ENCODE results near the gene HIGD1C. TPM values are rescaled to one million over a fixed set of nuclear protein-coding genes. Genes with fewer than 3 reads are reported as not detected.

Gene HIGD1C
- total and polyA plus RNA-seq, 2 of the 8 experiments (the other 6 are each of a cell fraction or from before 2014, with no cell fraction given), result not detected

DNA sequence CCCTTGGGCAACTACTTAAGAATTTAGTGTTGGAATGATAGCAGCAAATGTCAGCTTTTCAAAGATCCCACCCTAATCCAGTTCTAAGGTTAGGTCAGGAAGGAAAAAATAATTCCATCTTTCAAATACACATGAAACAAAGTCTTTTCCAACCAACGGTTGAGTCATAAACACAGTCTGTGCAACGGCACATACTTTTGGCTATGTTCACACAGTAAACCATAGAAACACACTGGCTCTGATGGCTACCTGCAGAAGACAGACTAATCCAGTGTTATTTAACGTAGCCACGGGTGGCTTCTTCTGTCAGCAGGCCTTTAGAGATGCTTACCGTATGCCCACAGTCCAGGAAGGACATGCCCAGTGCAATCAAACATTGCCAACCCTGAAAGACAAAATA lies 35.7 kb downstream of the HIGD1C start:
- Histone ChIP-seq H3K4me2 (ENCODE audit: insufficient read depth in 1 of 2, low read depth in 2 of 2, low read length in 2 of 2) (no peak overlapping the region), H2BK5ac (ENCODE audit: low read depth, low read length) (no peak overlapping the region), H3K23me2 (ENCODE audit: low read depth, low read length) (no peaks in the 10 kb centered on the region), H2AFZ (ENCODE audit: low read length) (no peak overlapping the region), H3K23ac (ENCODE audit: insufficient read length) (no peak overlapping the region), H3K14ac (ENCODE audit: insufficient read length) (no peak overlapping the region), H3K27ac (ENCODE audit: low read depth, low read length) (no peak overlapping the region), H2BK15ac (ENCODE audit: low read length) (no peak overlapping the region), H3K27me3 (replicated peaks in 1 of 4; ENCODE audit: control insufficient read depth in 3 of 4, extremely low read depth in 1 of 4, insufficient read depth in 3 of 4, low read length in 3 of 4) (no peaks in the 10 kb centered on the region), H3K18ac (ENCODE audit: extremely low read depth, low read length) (no peak overlapping the region), H3K56ac (replicated peaks; ENCODE audit: insufficient read length, low read depth, low read length) (no peak overlapping the region), H4K20me1 (replicated peaks in 1 of 2; ENCODE audit: control insufficient read depth in 1 of 2, insufficient read depth in 2 of 2, low read length in 2 of 2) (peaks cover 0 to 2% of the 10 kb centered on the region in 2 experiments), H3K4me1 (replicated peaks in 1 of 4; ENCODE audit: control insufficient read depth in 3 of 4, insufficient read depth in 4 of 4, low read length in 3 of 4) (no peaks in the 10 kb centered on the region; a peak in 1 of 7 replicates), H4K8ac (ENCODE audit: extremely low read depth, insufficient read depth, low read length) (no peak overlapping the region), H4K5ac (ENCODE audit: insufficient read length, low read depth, low read length) (no peak overlapping the region), H2BK12ac (ENCODE audit: low read depth, low read length) (no peak overlapping the region), H3K9me3 (ENCODE audit: insufficient read depth in 2 of 2, low read depth in 1 of 2, low read length in 1 of 2) (no peaks in the 10 kb centered on the region), H4K91ac (replicated peaks; ENCODE audit: insufficient read length, low read length) (no peak overlapping the region), H3K36me3 (ENCODE audit: control insufficient read depth in 2 of 4, insufficient read depth in 4 of 4, low read length in 3 of 4) (peaks cover 13 to 44% (median 30%) of the 10 kb centered on the region in 4 experiments), H3K79me1 (ENCODE audit: low read depth, low read length) (no peaks in the 10 kb centered on the region), H2BK20ac (ENCODE audit: low read length) (no peak overlapping the region), H3K9ac (replicated peaks in 1 of 4; ENCODE audit: extremely low read depth in 1 of 4, low read depth in 3 of 4, low read length in 3 of 4) (no peak overlapping the region), H3K4ac (replicated peaks; ENCODE audit: insufficient read length, low read depth, low read length) (no peak overlapping the region), H3K4me3 (ENCODE audit: extremely low read depth in 1 of 4, insufficient read depth in 2 of 4, low read depth in 3 of 4, low read length in 4 of 4) (no peak overlapping the region), H3K79me2 (ENCODE audit: control insufficient read depth in 1 of 2, insufficient read depth in 2 of 2, low read length in 2 of 2) (no peaks in the 10 kb centered on the region), H2BK120ac (replicated peaks; ENCODE audit: low read depth, low read length) (no peak overlapping the region), H2AK5ac (ENCODE audit: low read depth, low read length) (no peak overlapping the region)
- DNase-seq (ENCODE audit: low read depth in 1 of 2, low spot score in 2 of 2) (no peak), FAIRE-seq (no peak)
- POLR2A ChIA-PET (ENCODE audit: partially characterized antibody), result interaction anchor here (1.1 to 1.8 kb wide), 4 partner anchors 17 to 95 kb away, joined by 3 to 5 read pairs (median 4); partner anchors contain the start of gene CSRNP2
- 92% methylated on average over 5 of the region's 5 CpGs; no CpG with 5 or more reads in 1 of the 2 experiments for WGBS, 2 experiments (ENCODE audit: extremely low coverage in 1 of 2, insufficient coverage in 1 of 2, insufficient read length in 1 of 2, insufficient replicate concordance in 2 of 2, low coverage in 1 of 2, low lambda C conversion rate in 2 of 2, missing lambda C conversion rate in 1 of 2)
- CTCF ChIA-PET (ENCODE audit: partially characterized antibody), result interaction anchor here (0.7 to 7.0 kb wide), 18 partner anchors 7 to 223 kb away, joined by 3 to 89 read pairs (median 5); partner anchors contain the start of gene SLC11A2
- TF ChIP-seq POLR2A (IDR thresholded peaks at IDR 0.05; ENCODE audit: control extremely low read depth in 1 of 2, low read depth in 2 of 2, low read length in 2 of 2) (no peak), SP2 (IDR thresholded peaks at IDR 0.05; ENCODE audit: low read length) (no peak), CEBPB (IDR thresholded peaks at IDR 0.05; ENCODE audit: low read depth, low read length) (no peak), EZH2 (IDR thresholded peaks at IDR 0.05; ENCODE audit: low read depth, low read length, severe bottlenecking) (no peak), CBX5 (IDR thresholded peaks at IDR 0.05; ENCODE audit: low read depth, low read length) (no peak), EGR1 (IDR thresholded peaks at IDR 0.05; ENCODE audit: borderline replicate concordance, low read depth, low read length) (no peak), CHD1 (IDR thresholded peaks at IDR 0.05; ENCODE audit: low read depth, low read length) (no peak), USF2 (IDR thresholded peaks at IDR 0.05; ENCODE audit: low read length) (no peak), TBP (IDR thresholded peaks at IDR 0.05; ENCODE audit: low read depth, low read length) (no peak), SRF (IDR thresholded peaks at IDR 0.05; ENCODE audit: low read depth, low read length) (no peak), KDM5A (IDR thresholded peaks at IDR 0.05; ENCODE audit: low read length) (no peak), EP300 (IDR thresholded peaks at IDR 0.05; ENCODE audit: borderline replicate concordance in 1 of 2, low read depth in 2 of 2, low read length in 2 of 2) (no peak)
- TF ChIP-seq, protein P1, sequence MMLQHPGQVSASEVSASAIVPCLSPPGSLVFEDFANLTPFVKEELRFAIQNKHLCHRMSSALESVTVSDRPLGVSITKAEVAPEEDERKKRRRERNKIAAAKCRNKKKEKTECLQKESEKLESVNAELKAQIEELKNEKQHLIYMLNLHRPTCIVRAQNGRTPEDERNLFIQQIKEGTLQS (IDR thresholded peaks at IDR 0.05; ENCODE audit: insufficient read depth, low read depth, low read length), result no peak

All from H1 (cell line).